ENCODE data around the gene TNKS2. TPM values are rescaled to one million over a fixed set of nuclear protein-coding genes. Genes with fewer than 3 reads are reported as not detected.
"Not testable (repeated sequence)": the region's sequence is repeated elsewhere in the genome, so short reads cannot be mapped to it uniquely, and the experiment has no call there.

TNKS2 gene
- total and polyA plus RNA-seq, 2 donors = 22.2 to 85.4 TPM

GRCh38 chr10:91800756-91801155 lies 2.5 kb downstream of the TNKS2 start:
- DNase-seq (ENCODE audit: extremely low spot score) = no peak
- WGBS = 76% methylated on average over 1 of the region's 1 CpG
- Histone ChIP-seq H3K4me3 (ENCODE audit: low read depth, low read length) (no peak overlapping the region), H3K27ac (ENCODE audit: low read depth) (no peak overlapping the region), H3K4me1 (ENCODE audit: insufficient read depth) (peaks cover 3% of the 10 kb centered on the region), H3K36me3 (ENCODE audit: insufficient read depth) (peaks cover 2% of the 10 kb centered on the region)

DNA sequence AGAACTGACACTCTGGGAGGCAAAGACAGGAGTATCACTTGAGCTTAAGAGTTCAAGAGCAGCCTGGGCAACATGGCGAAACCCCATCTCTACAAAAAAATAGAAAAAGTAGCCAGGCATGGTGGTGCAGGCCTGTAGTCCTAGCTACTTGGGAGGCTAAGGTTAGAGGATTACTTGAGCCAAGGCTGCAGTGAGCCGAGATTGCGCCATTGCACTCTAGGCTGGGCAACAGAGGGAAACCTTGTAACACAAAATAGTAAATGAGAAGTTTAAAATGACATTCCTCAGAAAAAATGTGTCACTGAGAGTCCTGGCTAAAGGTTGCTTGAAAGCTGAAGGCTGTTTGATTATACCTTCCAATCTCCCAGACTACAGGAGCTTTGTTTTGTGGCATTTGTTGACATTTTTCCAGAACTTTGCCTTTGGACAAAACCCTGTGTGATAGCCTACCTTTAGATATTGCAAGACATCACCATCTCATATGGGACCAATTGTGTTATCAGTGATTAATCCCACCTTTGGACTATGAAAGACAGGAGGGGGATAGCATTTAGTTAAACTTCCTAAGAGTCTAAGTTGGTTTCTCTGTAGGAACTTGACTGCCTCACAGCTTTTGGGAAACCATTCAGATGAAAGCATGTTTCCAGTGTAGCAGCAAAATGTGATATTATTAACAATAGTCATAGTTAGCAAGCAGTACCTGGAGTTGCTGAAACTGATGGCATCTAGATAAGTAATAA lies 5.3 kb downstream of the TNKS2 start:
- Histone ChIP-seq H3K27ac (ENCODE audit: low read depth) (no peak overlapping the region), H3K4me3 (ENCODE audit: low read depth, low read length) (no peak overlapping the region), H3K36me3 (ENCODE audit: insufficient read depth) (peaks cover 2% of the 10 kb centered on the region), H3K4me1 (ENCODE audit: insufficient read depth) (peaks cover 3% of the 10 kb centered on the region)
- no peak for DNase-seq (ENCODE audit: extremely low spot score)
- over 99% methylated on average over 3 of the region's 3 CpGs for WGBS

DNA sequence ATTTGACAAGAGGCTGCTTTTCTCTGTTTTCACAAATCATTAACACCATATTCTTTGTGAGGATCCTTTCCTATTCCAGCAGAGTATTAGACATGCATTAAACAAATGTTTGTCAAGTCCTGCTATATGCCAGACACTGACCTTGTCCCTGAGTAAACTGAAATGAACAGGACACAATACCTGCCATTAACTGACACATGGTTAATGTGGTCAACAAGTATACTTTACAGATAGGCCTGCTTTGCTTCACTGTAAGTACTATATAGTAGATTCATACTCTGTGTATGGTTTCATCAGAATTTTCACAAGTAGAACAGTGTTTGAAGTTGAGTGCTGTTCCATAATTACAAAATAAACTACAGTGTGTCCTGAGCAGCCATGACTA lies 5.9 kb downstream of the TNKS2 start:
- DNase-seq (ENCODE audit: extremely low spot score) = no peak
- Histone ChIP-seq H3K27ac (ENCODE audit: low read depth) (no peak overlapping the region), H3K4me1 (ENCODE audit: insufficient read depth) (peaks cover 3% of the 10 kb centered on the region), H3K36me3 (ENCODE audit: insufficient read depth) (peaks cover 2% of the 10 kb centered on the region), H3K4me3 (ENCODE audit: low read depth, low read length) (no peak overlapping the region)

DNA sequence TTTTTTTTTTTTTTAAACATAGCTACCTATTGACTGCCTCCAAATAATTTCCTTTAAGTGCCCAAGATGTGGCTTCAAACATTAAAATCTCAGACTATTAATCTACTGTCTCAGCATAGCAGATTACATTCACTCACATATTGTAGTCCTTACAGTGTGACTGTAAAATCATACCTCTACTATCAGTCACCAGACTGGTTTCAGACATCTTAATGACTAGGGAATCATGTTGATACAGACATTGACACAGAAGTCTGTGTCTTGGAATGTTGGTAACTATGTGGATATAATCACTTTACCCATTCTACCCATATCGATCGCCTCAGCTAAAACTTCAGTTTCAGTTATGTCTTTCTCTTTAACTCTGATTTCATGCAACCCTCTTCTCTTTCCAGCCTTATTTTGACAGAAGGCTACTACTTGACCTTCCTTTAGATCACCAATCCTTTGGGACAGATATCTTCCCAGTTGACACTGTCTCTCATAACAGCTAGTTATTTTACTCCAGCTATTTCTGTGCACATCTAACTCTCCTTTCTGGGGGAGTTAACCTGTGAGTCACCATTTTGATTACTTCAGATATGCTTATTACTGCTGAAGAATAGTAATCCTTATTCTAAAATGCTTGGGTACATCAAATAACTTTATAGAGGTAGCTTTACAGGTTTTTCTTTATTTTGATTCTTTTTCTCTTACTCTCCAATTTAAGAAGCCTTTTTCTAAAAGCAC lies 7.0 kb downstream of the TNKS2 start:
- WGBS = over 99% methylated on average over 2 of the region's 2 CpGs
- Histone ChIP-seq H3K36me3 (ENCODE audit: insufficient read depth) (peaks cover 2% of the 10 kb centered on the region), H3K27ac (ENCODE audit: low read depth) (no peak overlapping the region), H3K4me3 (ENCODE audit: low read depth, low read length) (no peak overlapping the region), H3K4me1 (ENCODE audit: insufficient read depth) (peaks cover 3% of the 10 kb centered on the region)
- DNase-seq (ENCODE audit: extremely low spot score) = no peak

DNA sequence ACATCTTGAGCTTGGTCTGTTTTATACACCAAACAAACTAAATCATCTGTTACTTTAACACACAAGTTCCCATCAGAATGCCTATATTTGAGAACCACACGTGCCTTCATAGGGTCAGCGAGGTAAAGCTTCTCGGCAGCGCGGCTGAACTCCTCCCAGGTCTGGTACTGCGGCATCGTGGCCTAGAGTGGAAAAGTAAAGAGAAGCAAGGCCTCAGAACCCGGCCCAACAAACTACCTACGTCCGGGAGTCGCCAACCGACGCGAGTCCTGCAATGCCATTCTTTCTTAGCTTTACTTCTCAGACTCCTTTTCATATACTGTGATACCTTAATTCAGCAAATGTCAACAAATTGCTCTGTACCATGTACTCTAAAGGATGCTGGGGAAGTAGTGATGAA lies 9.0 kb downstream of the TNKS2 start:
- DNase-seq (ENCODE audit: extremely low spot score); H3K27ac ChIP-seq (ENCODE audit: low read depth); H3K4me3 ChIP-seq (ENCODE audit: low read depth, low read length); H3K36me3 ChIP-seq (ENCODE audit: insufficient read depth); H3K4me1 ChIP-seq (ENCODE audit: insufficient read depth): not testable (repeated sequence)
- 95% methylated on average over 14 of the region's 14 CpGs for WGBS

DNA sequence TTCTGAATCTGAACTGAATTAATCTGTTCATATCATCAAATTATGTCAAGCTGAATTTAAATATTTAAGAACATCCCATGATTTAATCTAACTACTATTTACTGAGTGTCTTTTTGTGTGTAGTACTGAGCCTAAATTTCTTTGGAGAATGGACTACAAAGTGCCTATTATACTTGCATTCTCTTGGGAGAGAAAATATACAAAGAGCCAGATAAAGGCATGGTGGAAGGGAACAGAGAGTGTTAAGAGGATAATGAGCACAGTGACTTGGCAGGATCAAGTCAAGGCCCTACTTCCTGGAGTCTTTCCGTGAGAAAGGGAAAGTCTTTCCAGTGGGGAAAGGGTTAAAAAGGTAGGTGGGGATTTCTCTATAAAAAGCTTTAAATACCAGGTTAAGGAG lies 15.0 kb downstream of the TNKS2 start:
- no peaks in the 10 kb centered on the region for H3K36me3 ChIP-seq (ENCODE audit: insufficient read depth)
- no peak overlapping the region for H3K4me3 ChIP-seq (ENCODE audit: low read depth, low read length)
- peaks cover 2% of the 10 kb centered on the region for H3K4me1 ChIP-seq (ENCODE audit: insufficient read depth)
- no peak overlapping the region for H3K27ac ChIP-seq (ENCODE audit: low read depth)
- no peak for DNase-seq (ENCODE audit: extremely low spot score)
- 86% methylated on average over 1 of the region's 1 CpG for WGBS

DNA sequence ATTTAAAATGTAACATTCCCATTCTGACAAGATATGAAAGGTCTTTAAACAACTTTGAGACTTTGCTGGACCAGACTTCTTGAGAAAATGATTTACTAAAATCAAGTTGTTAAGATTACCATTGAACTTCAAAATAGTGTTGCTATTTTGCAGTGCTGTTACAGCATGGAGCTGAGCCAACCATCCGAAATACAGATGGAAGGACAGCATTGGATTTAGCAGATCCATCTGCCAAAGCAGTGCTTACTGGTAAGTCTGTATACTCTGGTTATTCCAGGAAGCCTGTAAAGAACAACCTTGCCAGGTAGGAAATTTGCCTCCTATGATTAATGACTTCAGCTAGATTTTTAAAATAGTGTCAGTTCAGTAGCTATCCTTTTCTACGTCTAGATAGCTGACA lies 18.8 kb downstream of the TNKS2 start:
- Histone ChIP-seq H3K27ac (ENCODE audit: low read depth) (no peak overlapping the region), H3K4me3 (ENCODE audit: low read depth, low read length) (no peak overlapping the region), H3K4me1 (ENCODE audit: insufficient read depth) (peaks cover 2% of the 10 kb centered on the region), H3K36me3 (ENCODE audit: insufficient read depth) (peaks cover 2% of the 10 kb centered on the region)
- no peak for DNase-seq (ENCODE audit: extremely low spot score)
- WGBS = 70% methylated on average over 2 of the region's 2 CpGs

- Histone ChIP-seq H3K4me3 (ENCODE audit: low read depth, low read length) (no peak overlapping the region), H3K27ac (ENCODE audit: low read depth) (no peak overlapping the region), H3K36me3 (ENCODE audit: insufficient read depth) (peaks cover 2% of the 10 kb centered on the region), H3K4me1 (ENCODE audit: insufficient read depth) (no peaks in the 10 kb centered on the region)
- no peak for DNase-seq (ENCODE audit: extremely low spot score)
- WGBS = 67% methylated on average over 3 of the region's 3 CpGs
These were observed 21.9 kb downstream of the TNKS2 start for GRCh38 chr10:91820144-91820543.

- no peaks in the 10 kb centered on the region for H3K36me3 ChIP-seq (ENCODE audit: insufficient read depth)
- no peaks in the 10 kb centered on the region for H3K4me1 ChIP-seq (ENCODE audit: insufficient read depth)
- no peak overlapping the region for H3K27ac ChIP-seq (ENCODE audit: low read depth)
- DNase-seq (ENCODE audit: extremely low spot score) = no peak
- WGBS = 94% methylated on average over 1 of the region's 1 CpG
- no peak overlapping the region for H3K4me3 ChIP-seq (ENCODE audit: low read depth, low read length)
These were observed 25.9 kb downstream of the TNKS2 start for GRCh38 chr10:91824076-91824475.

DNA sequence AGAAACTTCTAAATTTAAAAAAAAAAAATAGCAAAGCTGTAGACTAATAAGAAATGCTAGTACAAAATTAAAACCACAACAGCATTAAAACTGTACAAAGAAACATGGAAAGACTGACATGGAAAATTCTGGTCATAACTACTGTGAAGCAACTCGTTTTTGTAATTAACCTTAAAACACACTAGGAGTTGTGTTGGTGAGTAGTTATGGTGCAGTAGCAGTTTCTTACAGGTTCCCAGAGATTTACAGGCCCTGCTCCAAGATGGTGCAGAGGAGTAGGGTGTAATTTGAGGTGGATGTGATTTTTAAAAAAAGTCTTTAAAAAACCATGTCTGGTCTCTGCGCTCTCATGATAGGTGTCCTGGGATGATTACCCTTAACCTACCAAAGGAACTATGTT lies 31.0 kb downstream of the TNKS2 start:
- H3K4me1 ChIP-seq (ENCODE audit: insufficient read depth) = no peaks in the 10 kb centered on the region
- H3K4me3 ChIP-seq (ENCODE audit: low read depth, low read length) = no peak overlapping the region
- no peak overlapping the region for H3K27ac ChIP-seq (ENCODE audit: low read depth)
- 86% methylated on average over 2 of the region's 2 CpGs for WGBS
- H3K36me3 ChIP-seq (ENCODE audit: insufficient read depth) = peaks cover 5% of the 10 kb centered on the region
- no peak for DNase-seq (ENCODE audit: extremely low spot score)

- no peak overlapping the region for H3K4me3 ChIP-seq (ENCODE audit: low read depth, low read length)
- H3K4me1 ChIP-seq (ENCODE audit: insufficient read depth) = no peaks in the 10 kb centered on the region
- DNase-seq (ENCODE audit: extremely low spot score) = no peak
- 93% methylated on average over 3 of the region's 3 CpGs for WGBS
- no peak overlapping the region for H3K27ac ChIP-seq (ENCODE audit: low read depth)
- peaks cover 9% of the 10 kb centered on the region for H3K36me3 ChIP-seq (ENCODE audit: insufficient read depth)
These were observed 40.0 kb downstream of the TNKS2 start for GRCh38 chr10:91838199-91838598.

DNA sequence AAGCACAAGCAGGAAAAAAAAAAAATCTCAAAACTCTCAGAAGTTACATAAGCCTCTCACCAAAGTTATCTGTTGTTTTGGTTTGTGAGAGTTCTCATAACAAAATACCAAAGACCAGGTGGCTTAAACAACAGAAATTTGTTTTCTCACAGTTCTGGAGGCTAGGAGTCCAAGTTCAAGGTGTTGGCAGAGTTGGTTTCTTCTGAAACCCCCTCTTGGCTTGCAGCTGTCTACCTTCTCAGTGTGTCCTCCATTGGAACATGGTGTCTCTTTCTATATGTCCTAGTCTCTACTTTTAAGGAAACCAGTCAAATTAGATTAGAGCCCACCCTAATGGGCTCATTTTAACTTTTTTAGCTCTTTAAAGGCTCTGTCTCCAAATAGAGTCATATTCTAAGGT lies 44.9 kb downstream of the TNKS2 start:
- no peak for DNase-seq (ENCODE audit: extremely low spot score)
- no peak overlapping the region for H3K4me3 ChIP-seq (ENCODE audit: low read depth, low read length)
- no peaks in the 10 kb centered on the region for H3K4me1 ChIP-seq (ENCODE audit: insufficient read depth)
- peaks cover 6% of the 10 kb centered on the region for H3K36me3 ChIP-seq (ENCODE audit: insufficient read depth)
- no peak overlapping the region for H3K27ac ChIP-seq (ENCODE audit: low read depth)

GRCh38 chr10:91856637-91857036 lies 58.4 kb downstream of the TNKS2 start:
- Histone ChIP-seq H3K4me1 (ENCODE audit: insufficient read depth) (no peaks in the 10 kb centered on the region), H3K4me3 (ENCODE audit: low read depth, low read length) (no peak overlapping the region), H3K36me3 (ENCODE audit: insufficient read depth) (peaks cover 6% of the 10 kb centered on the region), H3K27ac (ENCODE audit: low read depth) (no peak overlapping the region)
- 81% methylated on average over 6 of the region's 6 CpGs for WGBS
- DNase-seq (ENCODE audit: extremely low spot score) = no peak

DNA sequence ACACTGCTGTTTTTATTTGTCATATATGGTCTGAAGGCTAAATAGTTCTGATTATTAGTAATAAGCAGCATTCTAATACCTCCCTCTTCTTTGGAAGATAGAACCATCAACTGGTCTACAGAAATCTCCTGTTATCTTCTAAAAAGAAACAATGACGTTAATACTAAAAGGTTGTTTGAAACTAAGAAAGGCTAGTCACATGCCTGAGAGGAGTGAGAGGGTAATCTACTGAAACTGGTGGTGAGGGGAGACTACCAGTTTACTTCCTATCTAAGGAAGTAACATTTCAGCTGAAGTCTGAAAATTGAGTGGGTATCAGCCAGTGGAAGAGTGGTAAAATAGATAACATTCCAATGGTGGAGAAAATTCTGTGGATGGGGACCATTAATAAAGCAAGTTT lies 62.7 kb downstream of the TNKS2 start:
- H3K27ac ChIP-seq (ENCODE audit: low read depth) = no peak overlapping the region
- H3K36me3 ChIP-seq (ENCODE audit: insufficient read depth) = peaks cover 6% of the 10 kb centered on the region
- 83% methylated on average over 1 of the region's 1 CpG for WGBS
- no peak for DNase-seq (ENCODE audit: extremely low spot score)
- no peak overlapping the region for H3K4me3 ChIP-seq (ENCODE audit: low read depth, low read length)
- H3K4me1 ChIP-seq (ENCODE audit: insufficient read depth) = no peaks in the 10 kb centered on the region

Measured in urinary bladder (tissue), 4 donors.